Measurements from ENCODE around the gene CYP1A2.

GRCh38 chr15:74722591-74722990, 26.1 kb upstream of the CYP1A2 start:
- TF ChIP-seq CTCF (IDR thresholded peaks at IDR 0.05), result no peak
- no peak for TF ChIP-seq EZH2 (IDR thresholded peaks at IDR 0.05; ENCODE audit: borderline replicate concordance, insufficient read depth, low read depth, low read length, poor library complexity, severe bottlenecking)
